Neuronal stem cell (in vitro differentiated cells): ENCODE measurements around the gene PPP3CA.
"Not testable (repeated sequence)": the region's sequence is repeated elsewhere in the genome, so short reads cannot be mapped to it uniquely, and the experiment has no call there.

Source experiments
- DNase-seq: peaks from one replicate; pipeline ENCODE4 v3.0.0-alpha.2; 2013; ENCODE audit warnings: low spot score
- H2AFZ ChIP-seq: one replicate; pipeline ENCODE4 v1.6.1; 2013; ENCODE audit warnings: mild to moderate bottlenecking, low read length, inconsistent platforms
- H2AK5ac ChIP-seq: 2 replicates; pipeline ENCODE4 v1.6.1; 2013; ENCODE audit warnings: low read depth, mild to moderate bottlenecking, inconsistent platforms, low read length, moderate library complexity, mixed read lengths
- H2BK120ac ChIP-seq: 2 replicates; pipeline ENCODE4 v1.6.1; 2013; ENCODE audit warnings: low read depth, mild to moderate bottlenecking, inconsistent platforms, low read length, moderate library complexity, mixed read lengths
- H2BK12ac ChIP-seq: one replicate; pipeline ENCODE4 v1.6.1; 2013; ENCODE audit warnings: low read length, inconsistent platforms
- H2BK15ac ChIP-seq: 2 replicates; pipeline ENCODE4 v1.6.1; 2013; ENCODE audit warnings: mild to moderate bottlenecking, low read length, inconsistent platforms, mixed read lengths
- H2BK5ac ChIP-seq: one replicate; pipeline ENCODE4 v1.6.1; 2013; ENCODE audit warnings: inconsistent platforms, mild to moderate bottlenecking, low read length, moderate library complexity
- H3K14ac ChIP-seq: one replicate; pipeline ENCODE4 v1.6.1; 2013; ENCODE audit warnings: low read length, inconsistent platforms
- H3K18ac ChIP-seq: 2 replicates; pipeline ENCODE4 v1.6.1; 2013; ENCODE audit warnings: low read length, inconsistent platforms
- H3K23ac ChIP-seq: 2 replicates; pipeline ENCODE4 v1.6.1; 2013; ENCODE audit warnings: low read depth, mild to moderate bottlenecking, mixed read lengths, low read length, inconsistent platforms; ENCODE audit not compliant: poor library complexity
- H3K27ac ChIP-seq: replicated peaks from 3 replicates; pipeline ENCODE4 v1.5.1; 2013; ENCODE audit warnings: low read length, inconsistent platforms
- H3K27me3 ChIP-seq, 3 experiments: 2 replicates each; pipeline ENCODE4 v1.6.1; 2013; ENCODE audit warnings: low read length in 3 of 3, mild to moderate bottlenecking in 2 of 3, inconsistent platforms in 1 of 3, low read depth in 1 of 3, mixed read lengths in 1 of 3, moderate library complexity in 1 of 3; ENCODE audit not compliant: control insufficient read depth in 3 of 3, insufficient read depth in 3 of 3
- H3K36me3 ChIP-seq, 2 donors: replicated peaks in 1 of 2; 2 replicates each; pipeline ENCODE4 v1.6.1; 2013; ENCODE audit warnings: low read length in 2 of 2; ENCODE audit not compliant: control insufficient read depth in 2 of 2, insufficient read depth in 2 of 2
- H3K4ac ChIP-seq: 2 replicates; pipeline ENCODE4 v1.6.1; 2013; ENCODE audit warnings: inconsistent platforms, mild to moderate bottlenecking, low read length, moderate library complexity
- H3K4me1 ChIP-seq, 2 donors: 1 replicate in 1 of 2; 2 replicates in 1 of 2; pipeline ENCODE4 v1.6.1; 2013; ENCODE audit warnings: low read length in 2 of 2, low read depth in 1 of 2; ENCODE audit not compliant: control insufficient read depth in 2 of 2, insufficient read depth in 1 of 2
- H3K4me2 ChIP-seq: one replicate; pipeline ENCODE4 v1.6.1; 2013; ENCODE audit warnings: mild to moderate bottlenecking, low read length, inconsistent platforms; ENCODE audit not compliant: insufficient read depth, poor library complexity, severe bottlenecking
- H3K4me3 ChIP-seq, 2 donors: 2 replicates each; pipeline ENCODE4 v1.5.1; 2013; ENCODE audit warnings: low read length in 2 of 2, mild to moderate bottlenecking in 2 of 2, inconsistent platforms in 1 of 2, moderate library complexity in 1 of 2
- H3K79me1 ChIP-seq: one replicate; pipeline ENCODE4 v1.6.1; 2013; ENCODE audit warnings: low read depth, mild to moderate bottlenecking, inconsistent platforms, low read length, moderate library complexity
- H3K9ac ChIP-seq: one replicate; pipeline ENCODE4 v1.6.1; 2013; ENCODE audit warnings: mild to moderate bottlenecking, low read depth, low read length, inconsistent platforms; ENCODE audit not compliant: poor library complexity
- H3K9me3 ChIP-seq, 2 donors: replicated peaks in 1 of 2; 2 replicates each; pipeline versions ENCODE3 to v1.6.1; 2013; ENCODE audit warnings: low read length in 2 of 2, mild to moderate bottlenecking in 2 of 2, inconsistent platforms in 1 of 2, low read depth in 1 of 2, mixed read lengths in 1 of 2, moderate library complexity in 1 of 2; ENCODE audit not compliant: control insufficient read depth in 2 of 2, insufficient read depth in 1 of 2
- H4K8ac ChIP-seq: one replicate; pipeline ENCODE4 v1.6.1; 2013; ENCODE audit warnings: low read depth, mild to moderate bottlenecking, inconsistent platforms, low read length, moderate library complexity
- H4K91ac ChIP-seq: one replicate; pipeline ENCODE4 v1.6.1; 2013; ENCODE audit warnings: low read length, low read depth, mild to moderate bottlenecking, inconsistent platforms; ENCODE audit not compliant: poor library complexity
- WGBS, 2 donors: extraction: QIAGEN DNeasy Blood & Tissue Kit; methylation state at CpG; one replicate each; pipeline ENCODE4 v1.1.7; 2013; ENCODE audit warnings: missing lambda C conversion rate in 2 of 2, mixed read lengths in 1 of 2; ENCODE audit not compliant: insufficient read length in 2 of 2, insufficient replicate concordance in 1 of 2; ENCODE audit errors: extremely low coverage in 2 of 2; 5-methylcytosine and 5-hydroxymethylcytosine counted together

The PPP3CA gene

DNA sequence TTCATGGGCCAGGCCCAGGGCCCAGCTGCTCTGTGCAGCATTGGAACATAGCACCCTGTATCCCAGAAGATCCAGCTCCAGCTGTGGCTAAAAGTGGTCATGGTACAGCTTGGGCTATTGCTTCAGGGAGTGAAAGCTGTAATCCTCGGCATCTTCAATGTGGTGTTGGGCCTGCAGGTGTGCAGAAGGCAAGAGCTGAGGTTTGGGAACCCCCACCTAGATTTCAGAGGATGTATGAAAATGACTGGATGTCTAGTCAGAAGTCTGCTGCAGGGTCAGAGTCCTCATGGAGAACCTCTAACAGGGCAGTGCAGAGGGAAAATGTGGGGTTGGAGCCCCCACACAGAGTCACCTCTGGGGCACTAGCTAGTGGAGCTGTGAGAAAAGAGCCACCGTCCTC, 341.7 kb downstream of the PPP3CA start:
- H3K14ac ChIP-seq: no peak overlapping the region
- no peak overlapping the region for H3K18ac ChIP-seq
- no peaks in the 10 kb centered on the region for H3K9me3 ChIP-seq
- H2BK15ac ChIP-seq: peak overlapping the region; percentile 55
- no peak overlapping the region for H3K4me3 ChIP-seq
- H3K27me3 ChIP-seq: no peaks in the 10 kb centered on the region
- no peak overlapping the region for H2AK5ac ChIP-seq
- no CpG with 5 or more reads among the region's 2 CpGs for WGBS, 2 donors
- DNase-seq: no peak
- H3K4ac ChIP-seq: no peak overlapping the region
- H4K91ac ChIP-seq: no peak overlapping the region
- no peak overlapping the region for H2BK5ac ChIP-seq
- H3K9ac ChIP-seq: peak overlapping the region; percentile 12
- no peak overlapping the region for H2BK120ac ChIP-seq
- H3K79me1 ChIP-seq: no peaks in the 10 kb centered on the region
- H3K4me2 ChIP-seq: no peak overlapping the region
- H3K23ac ChIP-seq: peak overlapping the region; percentile 58
- H2BK12ac ChIP-seq: no peak overlapping the region
- H3K4me1 ChIP-seq: no peaks in the 10 kb centered on the region
- no peak overlapping the region for H4K8ac ChIP-seq
- H3K27ac ChIP-seq: no peak overlapping the region
- H3K36me3 ChIP-seq: no peaks in the 10 kb centered on the region
- no peak overlapping the region for H2AFZ ChIP-seq

DNA sequence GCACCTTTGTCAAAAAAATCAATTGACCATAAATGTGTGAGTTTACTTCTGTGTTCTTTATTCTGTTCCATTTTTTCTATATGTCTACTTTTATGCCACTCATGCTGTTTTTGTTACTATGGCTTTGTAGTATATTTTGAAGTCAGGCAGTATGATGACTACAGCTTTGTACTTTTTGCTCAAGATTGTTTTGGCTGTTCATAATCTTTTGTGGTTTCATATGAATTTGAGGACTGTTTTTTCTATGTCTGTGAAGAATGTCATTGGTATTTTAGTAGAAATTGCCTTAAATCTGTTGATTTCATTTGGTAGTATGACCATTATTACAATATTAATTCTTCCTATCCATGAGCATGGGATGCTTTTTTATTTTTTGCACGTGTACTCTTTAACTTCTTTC, 346.8 kb downstream of the PPP3CA start:
- no peak overlapping the region for H2BK12ac ChIP-seq
- no peaks in the 10 kb centered on the region for H3K27me3 ChIP-seq
- no peak overlapping the region for H2AFZ ChIP-seq
- no peak overlapping the region for H3K23ac ChIP-seq
- DNase-seq: no peak
- no peaks in the 10 kb centered on the region for H3K4me1 ChIP-seq
- H2AK5ac ChIP-seq: no peak overlapping the region
- no peak overlapping the region for H4K8ac ChIP-seq
- H4K91ac ChIP-seq: no peak overlapping the region
- no peak overlapping the region for H3K18ac ChIP-seq
- H2BK120ac ChIP-seq: no peak overlapping the region
- H2BK15ac ChIP-seq: no peak overlapping the region
- no peak overlapping the region for H3K27ac ChIP-seq
- no peak overlapping the region for H3K4me3 ChIP-seq
- no peak overlapping the region for H3K9ac ChIP-seq
- H2BK5ac ChIP-seq: no peak overlapping the region
- no peaks in the 10 kb centered on the region for H3K79me1 ChIP-seq
- no CpG with 5 or more reads among the region's 1 CpG for WGBS, 2 donors
- H3K9me3 ChIP-seq: no peaks in the 10 kb centered on the region
- no peaks in the 10 kb centered on the region for H3K36me3 ChIP-seq
- no peak overlapping the region for H3K14ac ChIP-seq
- H3K4me2 ChIP-seq: no peak overlapping the region
- H3K4ac ChIP-seq: no peak overlapping the region

- Histone ChIP-seq H3K18ac (peak overlapping the region; percentile 17), H3K4me2 (no peak overlapping the region), H2BK15ac (no peak overlapping the region), H3K27me3 (no peaks in the 10 kb centered on the region), H3K79me1 (no peaks in the 10 kb centered on the region), H3K9me3 (no peaks in the 10 kb centered on the region), H3K23ac (no peak overlapping the region), H3K4me3 (no peak overlapping the region), H2BK12ac (no peak overlapping the region), H3K9ac (no peak overlapping the region), H4K91ac (no peak overlapping the region), H3K14ac (no peak overlapping the region), H3K27ac (no peak overlapping the region), H2AFZ (no peak overlapping the region), H2AK5ac (no peak overlapping the region), H2BK5ac (no peak overlapping the region), H2BK120ac (no peak overlapping the region), H3K4me1 (no peaks in the 10 kb centered on the region), H3K4ac (no peak overlapping the region), H4K8ac (no peak overlapping the region), H3K36me3 (no peaks in the 10 kb centered on the region)
- WGBS, 2 donors: no CpG with 5 or more reads among the region's 5 CpGs
- no peak for DNase-seq
Observed at GRCh38 chr4:100995671-100996070, 351.7 kb downstream of the PPP3CA start.

DNA sequence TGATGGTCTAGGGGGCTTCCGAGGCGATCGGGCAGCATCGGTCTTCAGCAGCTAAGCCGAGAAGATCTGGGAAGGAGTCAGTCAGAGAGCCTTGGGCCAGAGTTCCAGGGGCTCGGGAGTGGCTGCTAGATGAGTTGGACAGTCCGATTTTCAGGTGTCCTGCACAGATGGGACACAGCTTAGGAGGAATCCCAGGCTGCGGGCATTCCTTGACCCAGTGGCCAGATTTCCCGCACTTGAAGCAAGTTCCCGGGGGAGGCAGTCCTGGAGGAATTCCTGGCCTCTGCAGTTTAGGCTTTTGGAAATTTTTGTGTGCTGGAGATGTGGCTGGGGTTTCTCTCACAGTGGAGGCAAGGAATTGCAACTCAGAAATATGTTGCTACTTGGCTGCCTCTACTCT, 352.3 kb downstream of the PPP3CA start:
- H3K4me1 ChIP-seq, H3K14ac ChIP-seq, H4K91ac ChIP-seq, H3K27me3 ChIP-seq, H3K27ac ChIP-seq, H3K9me3 ChIP-seq, H3K18ac ChIP-seq, H2AFZ ChIP-seq, H3K4me2 ChIP-seq, H3K4ac ChIP-seq, DNase-seq, H3K23ac ChIP-seq, H2AK5ac ChIP-seq, H2BK12ac ChIP-seq, H3K4me3 ChIP-seq, H3K9ac ChIP-seq, H2BK120ac ChIP-seq, H3K36me3 ChIP-seq, H4K8ac ChIP-seq, H2BK15ac ChIP-seq, H3K79me1 ChIP-seq, H2BK5ac ChIP-seq: not testable (repeated sequence)
- no CpG with 5 or more reads among the region's 10 CpGs for WGBS, 2 donors
